Activated CD8-positive, alpha-beta memory T cell treated with anti-CD3 and anti-CD28 coated beads, Interleukin-2, amount 50 U/mL, for 48 hours (primary cell): ENCODE measurements around the gene KLHL22.
"Not testable (repeated sequence)": the region's sequence is repeated elsewhere in the genome, so short reads cannot be mapped to it uniquely, and the experiment has no call there.

Source experiments
- DNase-seq: peaks from one replicate; pipeline ENCODE4 v3.0.0-alpha.2; 2020

The KLHL22 gene

GRCh38 chr22:20415241-20415640 lies 80.4 kb downstream of the KLHL22 start:
- DNase-seq: not testable (repeated sequence)

- no peak for DNase-seq
Observed at GRCh38 chr22:20414450-20414849, 81.1 kb downstream of the KLHL22 start.

- DNase-seq: no peak
Observed at GRCh38 chr22:20414059-20414440, 81.5 kb downstream of the KLHL22 start.

GRCh38 chr22:20413217-20414058 lies 82.2 kb downstream of the KLHL22 start:
- DNase-seq: no peak

GRCh38 chr22:20412474-20413216 lies 83.0 kb downstream of the KLHL22 start:
- no peak for DNase-seq

GRCh38 chr22:20409385-20409784 lies 86.2 kb downstream of the KLHL22 start:
- DNase-seq: not testable (repeated sequence)

GRCh38 chr22:20408891-20409290 lies 86.7 kb downstream of the KLHL22 start:
- DNase-seq: no peak

GRCh38 chr22:20407829-20408228 lies 87.8 kb downstream of the KLHL22 start:
- peak; percentile 23 for DNase-seq

GRCh38 chr22:20406686-20407408 lies 88.7 kb downstream of the KLHL22 start:
- peak; percentile 22 for DNase-seq

- DNase-seq: peak; percentile 35
Observed at GRCh38 chr22:20405931-20406685, 89.5 kb downstream of the KLHL22 start.

- DNase-seq: no peak
Observed at GRCh38 chr22:20405291-20405930, 90.2 kb downstream of the KLHL22 start.

GRCh38 chr22:20404881-20405280 lies 90.7 kb downstream of the KLHL22 start:
- no peak for DNase-seq

GRCh38 chr22:20403779-20404140 lies 91.8 kb downstream of the KLHL22 start:
- peak; percentile 40 for DNase-seq

GRCh38 chr22:20402960-20403778 lies 92.4 kb downstream of the KLHL22 start:
- DNase-seq: peak; percentile 30

GRCh38 chr22:20401376-20402014 lies 94.1 kb downstream of the KLHL22 start:
- no peak for DNase-seq

- DNase-seq: no peak
Observed at GRCh38 chr22:20400606-20401375, 94.8 kb downstream of the KLHL22 start.

- DNase-seq: no peak
Observed at GRCh38 chr22:20399866-20400605, 95.6 kb downstream of the KLHL22 start.

- no peak for DNase-seq
Observed at GRCh38 chr22:20398420-20398819, 97.2 kb downstream of the KLHL22 start.

GRCh38 chr22:20397498-20397897 lies 98.1 kb downstream of the KLHL22 start:
- DNase-seq: no peak
